HG02973 (cell line): ENCODE results near the gene KCNIP3.
A peak's percentile ranks its signal among the peaks of the same experiment; 100 is the strongest.

ENCODE experiments used
- ATAC-seq: cut with Tn5 transposase; IDR thresholded peaks from one replicate; pipeline ENCODE4 v1.9.1; 2021; ENCODE audit warnings: moderate library complexity; ENCODE audit not compliant: unreplicated experiment

KCNIP3 gene

DNA sequence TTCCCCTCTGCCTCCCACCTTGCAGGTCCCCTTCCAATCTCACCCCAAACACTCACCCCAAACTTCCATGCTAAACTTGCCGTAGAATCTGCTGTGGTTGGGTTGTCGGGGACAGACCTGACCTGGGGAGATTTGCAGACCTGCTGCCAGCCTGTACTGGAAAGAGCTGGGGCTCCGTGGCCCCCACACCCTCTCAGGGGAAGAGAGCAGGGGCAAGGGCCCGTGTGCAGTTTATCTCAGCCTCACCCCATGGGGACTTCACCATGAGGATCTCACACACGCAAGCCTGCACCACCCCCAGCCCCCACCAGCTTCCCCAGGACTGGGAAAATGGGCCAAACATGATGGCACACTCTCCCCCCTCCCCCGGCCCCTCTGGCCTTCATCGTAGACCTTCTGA is 30.7 kb downstream of the KCNIP3 start:
- no peak for ATAC-seq

DNA sequence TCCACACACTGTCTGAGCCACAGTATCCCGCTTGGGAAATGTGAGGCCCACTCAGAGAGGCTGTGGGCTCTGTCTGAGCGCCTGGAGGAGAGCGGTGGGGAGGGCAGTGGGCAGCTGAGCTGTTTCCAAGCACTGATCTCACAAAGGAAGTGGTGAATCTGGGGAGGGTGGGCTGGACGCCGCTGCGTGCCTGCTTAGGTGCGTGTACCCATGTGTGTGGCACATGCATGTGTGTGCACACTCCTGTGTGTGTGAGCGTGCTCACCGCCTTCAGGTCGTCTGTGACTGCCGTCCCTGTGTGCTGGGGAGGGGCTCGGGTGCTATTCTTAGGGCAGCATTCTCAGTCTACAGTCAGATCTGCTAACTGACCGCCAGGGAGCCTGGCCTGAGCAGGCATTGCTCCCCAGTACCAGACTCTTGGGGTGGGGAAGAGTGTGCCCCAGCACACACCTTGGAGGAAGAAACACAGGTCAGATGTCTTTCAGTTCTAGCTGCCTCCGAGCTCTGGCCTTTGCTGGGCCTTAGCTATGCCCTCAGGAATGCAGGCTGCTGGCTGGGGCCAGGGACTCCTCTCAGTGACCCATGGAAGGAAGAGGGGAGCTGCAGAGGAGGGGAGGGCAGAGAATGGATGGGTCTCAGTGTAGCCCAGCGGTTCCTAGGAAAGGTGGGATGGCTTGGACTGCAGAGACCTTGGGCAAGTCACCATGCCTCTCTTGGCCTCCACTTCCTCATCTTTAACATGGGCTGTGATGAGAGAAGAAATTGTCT is 31.4 kb downstream of the KCNIP3 start:
- no peak for ATAC-seq

DNA sequence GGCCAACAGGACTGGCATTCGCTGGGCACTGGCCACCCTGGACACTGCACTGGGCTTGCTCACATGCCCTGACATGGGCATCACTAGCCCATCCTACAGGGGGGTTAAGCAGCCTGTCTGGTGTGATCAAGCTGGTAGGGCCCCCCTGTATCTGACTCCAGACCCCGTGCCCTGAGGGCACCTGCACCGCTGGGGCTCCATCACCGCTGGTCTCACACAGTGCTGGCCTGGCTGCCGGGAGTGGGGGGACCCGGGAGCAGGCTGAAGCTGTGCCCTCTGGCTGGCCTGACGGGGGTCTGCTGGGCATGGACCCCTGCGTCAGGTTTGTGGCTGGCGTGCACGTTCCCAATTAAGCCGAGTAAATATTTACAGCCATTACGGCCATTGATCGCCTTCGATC is 32.3 kb downstream of the KCNIP3 start:
- no peak for ATAC-seq

DNA sequence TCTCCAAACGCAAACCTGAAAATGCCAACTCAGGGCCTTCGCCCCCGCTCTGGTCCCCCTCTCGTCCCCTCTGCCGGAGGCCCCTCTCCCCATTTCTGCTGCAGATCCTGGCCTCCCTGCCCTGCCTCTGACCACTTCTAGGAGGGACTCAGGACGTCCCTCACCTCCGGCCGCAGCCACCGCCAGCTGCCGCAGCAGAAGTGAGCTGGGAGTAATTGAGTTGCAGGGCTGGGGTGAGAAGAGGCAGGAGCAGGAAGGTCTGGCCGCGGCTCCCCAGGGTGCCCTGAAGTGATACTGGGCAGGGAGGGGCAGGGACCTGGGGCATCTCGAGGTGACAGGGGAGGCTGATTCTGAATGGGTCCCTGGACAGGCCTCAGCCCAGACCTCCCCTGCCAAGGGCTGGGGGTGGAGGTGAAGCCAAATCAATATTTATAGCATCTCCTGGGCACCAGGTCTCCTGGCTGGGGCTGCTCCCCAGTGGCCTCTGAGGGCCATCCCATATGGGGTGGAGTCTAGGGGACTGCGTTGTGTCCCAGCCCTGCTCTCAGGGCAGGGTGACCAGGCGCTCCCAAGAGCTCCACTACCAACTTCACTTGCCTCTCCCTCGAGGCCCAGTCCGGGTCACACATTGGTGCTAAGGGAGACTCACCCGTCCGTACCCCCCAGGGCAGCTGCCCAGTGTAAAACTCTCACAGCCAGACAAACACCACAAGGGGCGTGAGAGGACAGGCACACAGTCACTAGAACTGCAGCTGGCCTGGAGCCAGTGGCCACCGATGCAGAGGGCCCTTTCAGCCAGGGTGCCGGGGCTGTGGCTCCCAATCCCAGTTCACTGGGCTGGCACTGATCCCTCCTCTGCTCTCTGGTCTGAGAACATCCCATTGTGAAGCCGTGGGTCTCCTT is 33.0 kb downstream of the KCNIP3 start:
- ATAC-seq, result no peak

DNA sequence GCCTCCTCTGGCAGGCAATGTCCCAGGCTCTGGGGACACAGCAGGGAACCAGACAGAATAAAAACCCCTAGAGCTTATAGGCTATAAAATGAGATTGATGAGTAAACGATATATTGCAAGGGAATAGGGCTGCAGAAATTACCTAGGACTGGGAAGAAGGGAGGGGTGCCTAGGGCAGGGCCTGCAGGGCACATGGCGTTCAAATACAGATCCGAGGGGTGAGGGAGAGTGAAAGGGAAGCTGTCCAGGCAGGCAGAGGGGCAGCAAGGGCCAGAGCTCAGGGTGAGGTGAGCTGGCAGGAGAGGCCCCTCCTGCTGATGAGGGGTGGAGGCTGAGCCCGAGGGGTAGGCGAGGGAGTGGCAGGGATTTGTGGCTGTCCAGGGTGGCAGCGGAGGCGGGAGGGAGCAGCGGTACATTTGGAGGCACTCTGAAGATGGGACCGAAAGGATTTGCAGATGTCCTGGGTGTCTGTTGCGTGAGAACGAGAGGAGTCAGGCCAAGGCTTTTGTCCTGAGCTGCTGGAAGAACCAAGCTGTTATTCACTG is 33.7 kb downstream of the KCNIP3 start:
- no peak for ATAC-seq

DNA sequence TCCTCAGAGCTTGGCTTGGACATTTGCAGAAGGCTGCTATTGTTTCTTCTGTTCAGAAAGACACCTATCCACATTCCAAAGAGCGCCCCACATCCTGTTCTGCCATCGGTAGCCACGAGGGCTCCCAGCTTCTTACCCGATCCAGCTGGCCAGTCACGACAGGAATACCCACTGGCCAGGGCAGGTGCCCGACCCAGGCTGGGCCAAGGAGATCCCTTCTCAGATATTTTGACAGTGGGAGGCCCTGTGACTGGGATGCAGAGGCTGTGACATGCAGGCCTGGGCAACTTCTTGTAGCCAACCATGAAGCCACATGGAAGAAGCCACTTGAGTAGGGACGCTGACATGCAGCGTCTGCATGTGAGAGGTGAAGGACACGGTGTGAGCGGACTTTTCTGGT is 34.5 kb downstream of the KCNIP3 start:
- ATAC-seq, result no peak

DNA sequence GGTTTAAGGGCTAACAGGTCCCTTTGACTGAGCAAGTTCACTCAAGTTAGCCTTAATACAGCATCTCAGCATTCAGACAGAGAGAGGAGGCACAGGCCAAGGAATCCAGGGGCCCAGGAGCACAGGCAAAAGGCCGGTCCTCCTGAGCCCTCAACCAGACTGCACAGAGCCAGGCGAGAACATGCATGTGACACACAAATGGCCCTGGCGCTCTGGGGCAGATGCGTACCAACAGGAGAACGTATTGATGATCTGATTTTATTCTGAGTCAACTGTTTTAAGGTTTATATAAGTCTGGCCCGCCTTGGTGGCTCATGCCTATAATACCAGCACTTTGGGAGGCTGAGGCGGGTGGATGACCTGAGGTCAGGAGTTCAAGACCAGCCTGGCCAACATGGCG is 34.9 kb downstream of the KCNIP3 start:
- ATAC-seq, result no peak

DNA sequence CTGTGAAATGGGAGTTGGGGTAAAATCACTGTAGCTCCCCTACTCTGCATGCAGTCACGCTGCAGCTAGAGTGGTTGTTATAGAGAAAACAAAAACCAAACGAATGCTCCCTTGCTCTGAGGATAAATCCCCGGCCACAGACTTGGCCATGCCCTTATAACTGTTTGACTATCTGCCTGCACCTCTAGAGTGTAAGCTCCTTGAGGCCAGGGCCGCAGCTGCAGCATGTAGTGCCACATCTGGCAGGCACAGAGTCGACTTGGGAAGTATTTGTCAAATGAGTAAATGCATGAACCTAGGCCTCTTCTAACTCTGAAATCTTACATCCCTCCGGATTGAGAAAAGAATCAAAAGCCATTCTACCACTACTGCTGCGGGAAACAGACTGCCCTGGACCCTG is 35.9 kb downstream of the KCNIP3 start:
- ATAC-seq, result no peak

DNA sequence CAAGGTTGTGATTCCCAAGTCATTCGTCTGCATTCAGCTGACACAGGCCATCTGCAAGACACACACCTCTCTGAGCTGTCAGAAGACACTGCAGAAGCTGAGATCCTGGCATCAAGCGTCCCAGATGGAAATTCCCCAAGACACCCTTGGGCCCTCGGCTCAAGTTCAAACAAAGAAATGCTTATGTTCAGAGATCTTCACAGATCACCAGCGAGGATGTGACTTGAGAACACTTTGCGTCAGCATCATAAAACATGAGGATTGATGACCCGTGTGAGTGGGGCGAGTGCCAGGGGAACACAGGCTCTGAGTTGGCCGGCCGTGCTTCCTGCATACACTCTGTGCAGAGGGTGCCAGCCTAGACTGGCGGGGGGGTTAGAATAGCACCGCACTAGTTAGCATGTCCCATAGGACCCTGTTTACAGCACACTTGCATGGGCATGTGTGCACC is 36.8 kb downstream of the KCNIP3 start:
- ATAC-seq, result no peak

DNA sequence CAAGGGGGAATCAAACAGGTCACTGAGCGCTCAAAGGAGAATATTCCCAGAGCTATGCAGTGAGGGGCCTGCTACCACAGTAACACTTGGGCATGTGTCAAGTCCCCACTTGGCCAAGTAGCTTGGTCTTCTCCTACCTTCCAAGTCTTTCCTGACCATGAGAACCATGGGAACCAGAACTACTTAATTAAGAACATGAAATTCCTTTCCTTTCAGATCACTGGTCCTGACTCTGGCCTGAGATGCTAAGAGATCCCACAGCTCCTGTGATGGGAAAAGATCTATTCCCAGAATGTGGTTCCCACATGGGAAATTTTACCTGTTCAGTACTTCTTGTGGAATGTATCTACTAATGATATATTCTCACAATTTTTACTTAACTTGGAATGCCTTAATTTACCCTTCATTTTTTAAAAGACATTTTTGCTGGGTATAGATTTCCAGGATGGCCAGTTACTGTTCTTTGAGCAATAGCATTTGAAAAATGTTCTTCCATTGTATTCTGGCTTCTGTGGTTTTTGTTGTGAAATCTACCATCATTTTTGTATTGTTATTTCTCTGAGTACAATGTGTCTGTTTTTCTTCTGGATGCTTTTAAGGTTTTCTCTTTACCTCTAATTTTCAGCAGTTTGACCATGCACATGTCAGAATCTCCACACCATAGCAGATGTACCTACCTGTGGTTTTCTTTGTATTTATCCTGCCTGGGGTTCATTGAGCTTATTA is 37.9 kb downstream of the KCNIP3 start:
- ATAC-seq, result no peak

DNA sequence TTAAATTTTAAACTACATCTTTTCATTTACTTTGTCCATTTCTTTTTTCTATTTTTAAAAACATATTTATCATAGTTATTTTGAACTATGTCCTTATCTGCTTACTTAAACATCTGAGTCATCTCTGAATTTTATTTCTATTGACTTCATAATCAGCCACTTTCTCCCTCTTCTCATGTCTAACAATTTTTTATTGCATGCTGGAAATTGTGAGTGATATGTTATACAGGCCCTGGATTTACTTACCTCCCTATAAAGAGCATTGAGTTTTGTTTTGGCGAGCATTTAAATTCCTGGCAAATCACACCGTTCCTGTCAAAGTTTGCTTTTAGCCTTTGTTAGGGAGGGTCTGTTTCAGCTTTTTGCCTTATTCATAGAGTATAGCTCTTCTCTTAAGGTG is 39.3 kb downstream of the KCNIP3 start:
- no peak for ATAC-seq

DNA sequence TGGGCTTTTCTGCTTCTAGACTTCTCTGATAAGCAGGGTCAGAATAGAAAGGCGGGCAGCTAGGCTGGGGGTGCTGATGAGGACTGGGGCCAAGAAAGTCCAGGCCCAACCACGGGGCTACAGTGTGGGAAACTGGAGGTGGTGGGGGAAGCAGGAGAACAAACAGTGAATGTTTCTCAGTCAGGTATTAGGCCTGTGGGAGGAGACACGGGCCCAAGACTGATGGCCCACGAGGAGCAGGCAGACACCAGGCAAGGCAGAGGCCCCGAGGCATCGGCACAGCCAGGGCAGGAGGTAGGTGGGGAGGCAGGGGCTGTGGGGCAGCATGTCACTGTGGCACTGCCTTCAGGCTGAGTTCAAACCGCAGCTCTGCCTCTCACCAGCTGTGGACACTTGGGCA is 40.7 kb downstream of the KCNIP3 start:
- ATAC-seq, result no peak

DNA sequence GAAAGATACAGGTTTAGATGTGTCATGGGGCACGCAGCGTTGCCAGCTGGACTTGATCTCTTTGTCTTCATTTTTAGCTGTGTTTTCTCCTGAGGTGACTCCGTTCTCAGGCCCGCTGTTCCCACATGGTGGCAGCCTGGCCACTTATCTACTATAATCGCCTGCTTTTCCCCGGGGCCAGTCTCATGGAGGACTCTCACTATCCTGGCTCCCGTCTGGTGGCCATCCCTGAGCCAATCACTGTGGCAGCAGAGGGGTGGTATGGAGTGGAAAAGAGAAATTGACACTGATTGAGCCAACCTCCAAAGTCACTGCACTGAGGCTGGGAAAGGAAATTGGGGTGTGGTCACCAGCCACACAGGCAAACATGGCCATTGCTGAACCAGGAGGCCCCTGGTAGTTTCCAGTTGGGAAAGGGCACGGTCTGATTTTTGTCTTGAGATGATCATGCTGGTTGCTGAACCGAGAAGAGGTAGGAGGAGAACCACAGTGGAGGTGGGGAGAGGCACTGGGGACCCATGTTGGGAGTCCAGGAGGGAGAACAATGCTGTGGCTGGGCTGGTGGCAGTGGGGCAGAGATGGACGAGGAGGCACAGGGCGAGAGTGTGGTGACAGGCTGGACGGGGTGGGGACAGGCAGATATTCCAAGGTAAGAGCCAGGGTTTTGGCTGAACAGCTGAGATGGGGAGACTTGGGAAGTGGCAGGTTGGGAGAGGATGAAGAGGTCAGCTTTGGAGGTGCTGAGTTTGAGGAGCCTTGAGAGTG is 45.6 kb downstream of the KCNIP3 start:
- no peak for ATAC-seq

DNA sequence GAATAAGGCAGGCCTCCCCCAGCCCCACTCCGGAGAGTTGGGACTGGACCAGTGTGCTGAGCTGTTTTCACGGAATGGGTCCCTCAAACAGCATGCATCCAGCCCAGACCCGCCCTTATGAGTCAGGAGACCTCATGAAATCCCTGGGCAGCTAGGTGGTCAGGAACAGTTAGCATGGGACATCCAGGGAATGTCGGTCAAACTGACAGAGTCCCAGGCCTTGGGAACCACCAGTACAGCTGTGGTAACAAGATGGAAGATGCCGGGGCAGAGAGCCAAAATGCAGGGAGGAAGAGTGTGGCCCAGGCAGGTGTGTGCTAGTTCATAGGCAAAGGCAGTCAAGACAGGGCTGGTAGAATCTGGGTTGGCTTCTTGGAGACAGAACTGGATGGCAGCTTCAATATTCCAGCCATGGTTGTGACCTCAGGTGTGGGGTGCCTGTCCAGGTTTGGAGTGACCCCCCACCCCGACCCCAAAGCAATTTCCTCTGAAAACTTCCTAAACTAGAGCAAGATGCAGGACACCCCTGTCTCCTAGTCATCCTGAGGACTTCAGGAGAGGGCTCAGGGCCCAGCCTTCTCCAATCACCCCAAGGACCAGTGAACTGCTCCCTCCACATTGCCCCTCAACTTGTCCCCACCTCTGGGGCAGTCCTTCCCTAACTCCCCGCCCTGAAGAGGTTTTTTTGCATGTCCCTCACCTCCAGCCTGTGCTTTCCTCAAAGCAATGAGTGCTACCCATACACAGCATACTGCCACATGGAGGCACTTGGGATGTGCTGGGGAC is 46.5 kb downstream of the KCNIP3 start:
- no peak for ATAC-seq

DNA sequence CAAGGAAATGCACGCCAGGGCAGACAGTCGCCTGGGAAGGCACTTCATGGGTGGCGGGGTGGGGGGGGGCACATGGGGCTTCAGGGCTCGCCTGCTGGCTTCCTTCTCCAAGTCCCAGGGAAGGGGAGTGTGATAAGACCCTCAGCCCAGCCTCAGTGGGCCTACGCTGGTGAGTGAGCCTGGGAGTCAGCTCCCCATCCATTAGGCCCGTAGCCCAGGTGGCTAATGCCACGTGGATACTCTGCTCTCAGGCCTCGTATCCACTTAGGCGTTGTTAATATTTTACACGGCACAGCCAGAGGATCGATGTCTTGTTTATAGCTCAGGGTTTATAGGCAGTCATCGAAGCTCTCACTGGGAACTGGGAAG is 47.1 kb downstream of the KCNIP3 start:
- no peak for ATAC-seq

DNA sequence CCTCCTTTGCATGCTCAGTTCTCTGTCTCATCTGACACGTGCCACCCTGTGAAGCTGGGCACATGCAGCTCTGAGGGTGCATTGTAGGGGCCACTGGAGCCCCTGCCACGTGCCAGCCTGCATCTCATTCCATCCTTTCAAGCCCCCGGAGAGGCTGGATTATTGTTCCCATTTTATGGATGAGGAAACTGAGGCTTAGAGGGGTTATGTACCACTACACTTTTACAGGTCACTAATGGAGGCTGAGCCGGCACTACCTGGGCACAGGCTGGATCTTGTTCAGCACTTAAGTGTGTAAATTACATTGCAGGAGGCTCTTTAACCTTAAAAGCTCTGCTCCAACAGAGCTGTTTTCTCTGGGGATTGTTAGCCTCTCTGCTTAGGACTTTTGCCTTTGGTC is 47.5 kb downstream of the KCNIP3 start:
- ATAC-seq, result no peak

DNA sequence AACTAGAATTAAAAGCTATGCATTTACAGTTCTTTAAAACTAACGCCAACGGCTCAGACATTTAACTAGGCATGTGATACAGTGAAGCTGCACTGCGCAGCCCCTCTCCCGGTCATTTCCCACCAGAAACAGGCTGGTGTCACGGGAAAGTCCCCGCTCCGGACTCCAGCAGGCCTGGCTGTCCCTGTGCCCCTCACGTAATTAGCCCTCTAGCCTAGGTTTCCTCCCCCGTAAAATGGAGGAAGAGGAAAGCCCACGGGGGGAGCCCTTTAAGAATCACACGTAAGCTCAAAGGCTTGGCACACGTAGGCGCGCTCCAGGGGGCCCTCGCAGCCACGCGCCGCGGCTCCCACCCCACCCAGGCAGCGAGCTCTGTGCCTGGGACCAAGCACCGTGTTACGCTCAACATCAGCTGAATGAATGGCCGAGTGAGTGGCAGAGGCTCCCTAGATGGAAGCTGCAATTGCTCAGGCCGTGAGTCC is 48.0 kb downstream of the KCNIP3 start:
- ATAC-seq, result peak; percentile 22

DNA sequence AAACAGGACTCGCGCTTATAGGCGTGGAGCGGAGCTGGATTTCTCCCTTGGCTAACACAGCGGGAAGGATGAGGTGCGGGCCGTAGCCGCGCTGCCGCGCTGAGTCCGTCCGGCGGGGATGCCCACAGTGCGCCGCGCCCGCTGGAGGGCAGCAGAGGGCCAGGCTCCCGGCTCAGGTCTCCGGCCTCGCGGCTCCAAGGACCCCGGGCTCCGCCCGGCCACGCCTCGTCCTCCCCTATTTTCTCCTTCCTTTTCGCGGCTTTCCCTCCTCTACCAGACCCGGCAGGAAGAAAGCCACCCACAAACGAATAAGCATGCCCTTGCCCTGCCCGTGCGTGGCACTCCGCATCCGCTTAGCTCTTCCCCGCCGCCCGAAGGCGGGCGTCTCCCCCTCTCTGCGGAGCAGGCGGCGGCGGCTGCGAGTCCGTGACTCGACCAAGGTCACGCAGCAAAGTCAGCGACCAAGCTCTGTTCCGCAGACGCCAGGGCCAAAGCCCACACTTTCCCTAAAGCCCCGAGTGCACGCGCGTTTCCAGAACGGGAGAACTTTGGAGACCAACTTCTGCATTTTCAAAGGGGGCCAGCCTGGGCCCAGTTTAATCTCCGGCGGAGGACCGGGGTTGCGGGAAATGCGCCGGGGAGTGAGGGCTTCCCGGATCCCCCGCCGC is 48.5 kb downstream of the KCNIP3 start:
- ATAC-seq, result peak; percentile 79

DNA sequence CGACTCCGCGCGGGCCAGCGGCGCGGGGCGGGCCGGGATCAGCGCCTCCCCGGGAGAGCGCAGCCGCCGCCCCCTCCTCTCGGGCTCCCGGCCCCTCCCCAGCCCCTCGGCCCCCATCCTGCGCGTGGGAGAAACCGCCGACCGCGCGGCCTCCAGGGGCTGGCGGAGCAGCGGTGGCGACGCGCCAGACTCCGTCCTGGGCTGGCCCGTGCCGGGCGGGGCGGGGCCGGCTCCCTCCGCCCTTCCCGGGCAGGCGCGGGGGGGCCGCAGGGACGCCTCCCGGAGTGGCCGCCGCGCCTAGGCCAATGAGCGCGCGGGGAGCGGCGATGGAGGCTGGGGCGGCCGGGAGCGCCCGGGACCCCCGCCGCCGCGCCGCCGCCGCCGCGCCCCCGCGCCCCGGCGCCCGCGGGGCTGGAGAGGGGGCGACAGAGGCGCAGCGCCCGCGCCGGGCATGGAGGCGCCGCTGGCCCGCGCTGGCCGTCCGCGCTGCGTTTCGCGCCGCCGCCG is 49.1 kb downstream of the KCNIP3 start:
- no peak for ATAC-seq
